GM12892 (cell line): ENCODE data around the gene SLC6A3.

ENCODE experiments used
- POLR2A ChIP-seq: IDR thresholded peaks from 2 replicates; pipeline ENCODE4 v1.6.1; 2011; ENCODE audit warnings: low read depth, low read length, control low read depth
- POLR2AphosphoS5 ChIP-seq: IDR thresholded peaks from 2 replicates; pipeline ENCODE4 v1.6.1; 2011; ENCODE audit warnings: low read depth, low read length, control low read depth
- TAF1 ChIP-seq: IDR thresholded peaks from 2 replicates; pipeline ENCODE4 v1.6.1; 2011; ENCODE audit warnings: low read depth, mild to moderate bottlenecking, control low read depth, low read length, borderline replicate concordance

GRCh38 chr5:1344975-1345838 is 100.0 kb downstream of the SLC6A3 start, which contains the start of gene CLPTM1L:
- no peak for TF ChIP-seq TAF1
- peak; percentile 56; the same call in 1 of the 2 replicates for TF ChIP-seq POLR2A
- no peak for TF ChIP-seq POLR2AphosphoS5
